OCI-M1 (cell line): ENCODE results near the gene TBL1XR1.
A peak's percentile ranks its signal among the peaks of the same experiment; 100 is the strongest.
"Not testable (repeated sequence)": the region's sequence is repeated elsewhere in the genome, so short reads cannot be mapped to it uniquely, and the experiment has no call there.

Source experiments
- DNase-seq: peaks from one replicate; lab custom pipeline; 2025; lab: John Stamatoyannopoulos, UW

TBL1XR1 gene

DNA sequence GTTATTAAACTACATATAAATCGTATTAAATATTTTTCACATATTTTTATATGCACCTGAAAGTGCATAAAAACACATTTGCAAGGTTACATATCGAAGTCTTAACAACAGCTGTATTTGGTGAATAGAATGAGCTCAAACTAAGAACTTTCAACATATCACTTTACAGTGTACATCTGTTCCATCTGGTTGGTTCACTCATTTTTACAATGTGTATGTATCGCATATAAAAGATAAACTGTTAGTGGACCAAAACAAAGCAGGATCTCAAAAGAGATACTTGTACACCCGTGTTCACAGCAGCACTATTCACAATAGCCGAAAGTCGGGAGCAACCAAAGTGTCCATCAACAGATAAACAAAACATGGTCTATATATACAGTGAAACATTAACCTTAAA, 55.8 kb downstream of the TBL1XR1 start:
- DNase-seq: no peak

DNA sequence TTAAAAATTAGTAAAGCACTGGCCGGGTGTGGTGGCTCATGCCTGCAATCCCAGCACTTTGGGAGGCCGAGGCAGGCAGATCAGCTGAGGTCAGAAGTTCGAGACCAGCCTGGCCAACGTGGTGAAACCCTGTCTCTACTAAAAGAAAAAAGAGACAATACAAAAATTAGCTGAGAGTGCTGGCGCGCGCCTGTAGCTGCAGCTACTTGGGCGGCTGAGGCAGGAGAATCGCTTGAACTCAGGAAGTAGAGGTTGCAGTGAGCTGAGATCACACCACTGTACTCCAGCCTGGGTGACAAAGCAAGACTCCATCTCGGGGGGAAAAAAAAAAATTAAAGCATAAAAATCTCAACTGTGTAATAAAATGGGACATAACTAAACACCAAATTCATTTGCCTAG, 58.1 kb downstream of the TBL1XR1 start:
- not testable (repeated sequence) for DNase-seq

GRCh38 chr3:177137774-177138705, 59.2 kb downstream of the TBL1XR1 start:
- DNase-seq: no peak

DNA sequence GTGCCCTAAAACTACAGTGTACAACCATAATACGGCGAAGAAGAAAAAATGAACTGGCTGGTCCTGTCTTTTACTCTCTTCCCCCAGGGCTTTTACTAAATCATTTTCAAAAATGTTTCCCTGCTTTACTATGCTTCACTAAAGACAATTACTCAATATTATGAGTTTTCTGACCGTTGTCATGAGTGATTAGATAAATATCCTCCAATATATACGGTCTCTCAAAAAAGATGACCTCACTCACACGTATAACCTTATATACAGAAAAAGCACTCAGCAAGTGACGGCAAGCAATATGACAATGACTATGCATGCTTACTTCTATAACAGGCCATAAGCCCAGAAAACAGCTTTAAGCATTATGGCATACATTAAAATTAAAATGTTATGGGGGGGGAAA, 60.5 kb downstream of the TBL1XR1 start:
- no peak for DNase-seq

- no peak for DNase-seq
Measured at GRCh38 chr3:177135841-177136492, 61.3 kb downstream of the TBL1XR1 start.

DNA sequence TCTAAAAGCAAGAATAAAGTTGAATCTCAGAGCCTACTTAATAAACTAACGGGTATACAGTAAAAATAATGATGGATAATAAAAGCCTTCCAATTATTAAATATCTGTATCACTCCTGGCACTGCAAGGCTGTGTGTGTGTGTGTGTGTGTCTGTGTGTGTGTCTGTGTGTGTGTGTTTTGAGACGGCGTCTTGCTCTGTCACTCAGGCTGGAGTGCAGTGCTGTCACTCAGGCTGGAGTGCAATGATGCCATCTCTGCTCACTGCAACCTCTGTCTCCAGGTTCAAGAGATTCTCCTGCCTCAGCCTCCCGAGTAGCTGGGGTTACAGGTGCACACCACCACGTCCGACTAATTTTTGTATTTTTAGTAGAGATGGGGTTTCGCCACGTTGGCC, 62.5 kb downstream of the TBL1XR1 start:
- no peak for DNase-seq

- no peak for DNase-seq
Measured at GRCh38 chr3:177133860-177134815, 63.1 kb downstream of the TBL1XR1 start.

- no peak for DNase-seq
Measured at GRCh38 chr3:177131927-177132636, 65.2 kb downstream of the TBL1XR1 start.

DNA sequence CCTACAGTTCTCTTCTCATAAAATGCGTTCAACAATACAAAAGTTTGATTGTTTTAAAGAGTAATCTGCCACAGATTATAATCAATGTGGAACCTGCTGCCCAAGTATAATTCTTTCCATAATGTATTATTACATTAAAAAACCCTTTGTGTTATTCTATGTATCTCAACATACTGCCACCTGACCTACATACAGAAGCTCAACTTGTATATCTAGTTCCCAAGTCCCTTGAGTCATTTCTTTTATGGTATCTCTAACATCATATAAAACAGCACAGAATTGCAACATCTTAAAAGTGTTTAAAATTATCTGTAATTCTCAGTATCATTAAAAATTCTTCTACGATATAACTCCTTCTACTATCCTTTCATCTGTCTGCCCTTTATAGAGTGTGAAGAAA, 70.3 kb downstream of the TBL1XR1 start:
- no peak for DNase-seq

DNA sequence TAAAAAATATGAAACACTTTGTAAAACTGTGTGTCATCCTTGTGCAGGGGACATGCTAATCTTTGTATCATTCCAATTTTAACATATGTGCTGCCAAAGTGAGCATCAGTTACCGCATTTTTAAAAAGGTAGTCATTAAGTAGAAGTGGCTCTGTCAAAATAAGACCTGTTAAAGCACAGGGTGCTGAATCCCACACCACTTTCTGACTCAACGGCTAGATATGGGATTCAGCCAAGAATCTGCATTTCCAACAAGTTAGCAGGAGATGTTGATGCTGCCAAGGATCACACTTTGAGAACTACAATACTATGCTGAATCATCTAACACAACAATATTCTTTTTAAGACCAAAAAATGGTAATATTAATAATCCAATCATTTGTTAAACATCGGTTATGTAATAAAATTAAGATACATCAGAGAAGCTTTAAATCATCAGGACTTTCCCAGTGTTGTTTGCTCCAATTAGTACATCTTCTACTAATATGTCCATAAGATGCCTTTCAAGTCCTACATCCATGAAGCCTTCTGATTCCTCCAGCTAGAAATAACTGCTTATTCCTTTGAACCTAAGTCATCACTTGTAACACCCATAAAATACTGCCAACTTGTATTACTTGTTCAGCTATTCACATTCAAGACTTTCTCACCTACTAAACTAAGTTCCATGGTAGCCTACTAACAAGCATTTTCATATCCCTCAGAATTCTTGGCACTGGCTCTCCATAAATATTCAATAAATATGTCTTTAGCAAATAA, 71.1 kb downstream of the TBL1XR1 start:
- no peak for DNase-seq

- no peak for DNase-seq
Measured at GRCh38 chr3:177124882-177125281, 72.4 kb downstream of the TBL1XR1 start.

GRCh38 chr3:177123822-177124221, 73.5 kb downstream of the TBL1XR1 start:
- no peak for DNase-seq

GRCh38 chr3:177122183-177122856, 75.0 kb downstream of the TBL1XR1 start:
- DNase-seq: no peak

DNA sequence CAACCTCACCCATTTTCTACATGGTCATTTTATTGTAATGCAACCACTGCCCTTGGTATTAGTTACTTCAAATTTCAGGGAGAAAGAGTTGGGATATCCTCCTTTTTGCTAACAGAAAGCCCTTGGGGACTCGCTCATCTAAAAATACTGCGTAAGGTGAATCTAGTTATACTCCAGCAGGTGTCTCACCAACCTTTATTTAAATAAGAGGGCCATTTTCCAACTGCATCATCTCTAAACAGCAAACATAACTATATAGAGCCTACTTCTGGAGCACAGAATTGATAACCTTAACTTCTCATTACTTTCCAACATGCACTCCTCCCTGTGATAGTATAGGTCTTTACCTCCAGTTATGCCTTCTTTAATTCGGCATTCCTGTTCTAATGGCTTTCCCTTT, 77.5 kb downstream of the TBL1XR1 start:
- DNase-seq: no peak

- no peak for DNase-seq
Measured at GRCh38 chr3:177114253-177114652, 83.0 kb downstream of the TBL1XR1 start.

GRCh38 chr3:177111541-177111949, 85.7 kb downstream of the TBL1XR1 start:
- DNase-seq: no peak

DNA sequence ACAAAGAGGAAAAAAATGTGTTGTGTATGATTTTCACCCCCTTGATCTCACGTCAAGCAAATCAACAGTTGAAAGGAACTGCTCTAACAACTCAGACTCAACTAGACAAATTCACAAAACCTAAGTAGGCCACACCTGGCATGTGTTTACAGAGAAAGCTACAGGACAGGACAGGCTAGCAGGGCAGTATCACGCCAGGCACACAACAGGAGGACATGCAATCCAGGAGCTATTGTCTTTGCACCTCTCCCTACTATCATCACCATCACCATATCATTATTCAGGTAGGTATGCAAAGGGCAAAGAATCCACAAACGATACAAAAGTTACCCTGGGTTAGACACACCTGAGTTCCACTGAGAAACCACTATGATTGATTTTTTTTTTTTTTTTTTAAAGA, 86.4 kb downstream of the TBL1XR1 start:
- no peak for DNase-seq

DNA sequence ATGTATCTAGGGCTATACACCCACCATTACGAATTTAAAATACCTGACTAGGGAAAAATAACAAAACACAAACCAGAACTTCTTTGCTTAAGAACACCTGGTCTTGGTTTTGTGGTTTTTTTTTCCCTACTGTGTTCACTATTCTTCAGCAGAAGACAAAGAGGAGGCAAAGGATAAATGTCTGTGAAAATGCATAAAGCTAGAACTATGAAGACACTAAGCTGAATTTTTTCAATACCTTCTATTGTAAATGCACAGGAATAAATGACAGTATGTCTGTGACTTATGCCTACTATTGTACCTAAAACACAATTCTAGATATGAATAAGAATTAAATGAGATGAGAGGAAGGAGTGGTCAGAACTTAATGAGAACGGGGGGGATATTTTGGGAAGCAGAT, 86.9 kb downstream of the TBL1XR1 start:
- DNase-seq: no peak

- DNase-seq: peak; percentile 8
Measured at GRCh38 chr3:177109688-177110330, 87.5 kb downstream of the TBL1XR1 start.

DNA sequence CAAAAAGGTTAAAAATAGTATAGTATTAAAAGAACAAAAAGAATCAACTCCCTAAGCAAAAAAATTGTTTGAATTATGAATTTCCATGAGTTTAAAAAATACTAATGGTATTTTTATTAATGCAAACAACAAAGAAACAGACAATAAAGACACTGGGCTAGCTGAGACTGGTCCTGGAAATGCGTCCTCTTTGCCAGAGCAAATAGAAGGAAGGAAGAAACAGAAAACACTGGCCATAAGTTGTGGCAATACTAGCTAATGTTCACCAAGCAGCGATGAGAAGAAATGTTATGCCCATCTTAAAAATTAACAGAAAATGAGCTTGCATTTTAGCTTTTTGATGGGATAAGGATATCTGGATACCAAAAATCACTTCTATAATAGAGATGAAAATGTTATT, 88.6 kb downstream of the TBL1XR1 start:
- DNase-seq: no peak
